SHP77 (cell line): ENCODE data around the gene JMY.
A peak's percentile ranks its signal among the peaks of the same experiment; 100 is the strongest.
"Not testable (repeated sequence)": the region's sequence is repeated elsewhere in the genome, so short reads cannot be mapped to it uniquely, and the experiment has no call there.

Experiments
- DNase-seq, 2 experiments: peaks; one replicate each; lab custom pipeline; 2025; lab: John Stamatoyannopoulos, UW

JMY gene

DNA sequence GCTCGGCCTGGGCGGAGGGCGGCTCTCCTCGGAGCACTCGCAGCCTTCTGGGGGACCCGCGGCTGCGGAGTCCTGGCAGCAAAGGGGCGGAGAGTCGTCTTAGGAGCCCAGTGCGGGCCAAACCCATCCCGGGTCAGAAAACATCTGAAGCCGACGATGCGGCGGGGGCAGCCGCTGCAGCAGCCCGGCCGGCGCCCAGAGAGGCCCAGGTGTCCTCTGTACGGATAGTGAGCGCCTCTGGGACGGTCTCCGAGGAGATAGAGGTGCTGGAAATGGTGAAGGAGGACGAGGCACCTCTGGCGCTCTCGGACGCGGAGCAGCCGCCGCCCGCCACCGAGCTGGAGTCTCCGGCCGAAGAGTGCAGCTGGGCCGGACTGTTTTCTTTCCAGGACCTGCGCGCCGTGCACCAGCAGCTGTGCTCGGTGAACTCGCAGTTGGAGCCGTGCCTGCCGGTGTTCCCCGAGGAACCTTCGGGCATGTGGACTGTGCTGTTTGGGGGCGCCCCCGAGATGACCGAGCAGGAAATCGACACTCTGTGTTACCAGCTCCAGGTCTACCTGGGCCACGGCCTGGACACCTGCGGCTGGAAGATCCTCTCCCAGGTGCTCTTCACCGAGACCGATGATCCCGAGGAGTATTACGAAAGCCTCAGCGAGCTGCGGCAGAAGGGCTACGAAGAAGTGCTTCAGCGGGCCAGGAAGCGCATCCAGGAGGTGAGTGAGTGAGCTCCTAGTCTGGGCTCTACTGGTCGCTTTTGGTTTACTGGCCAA is 1.2 kb downstream of the JMY start:
- peak; percentile 17 to 55 for DNase-seq

DNA sequence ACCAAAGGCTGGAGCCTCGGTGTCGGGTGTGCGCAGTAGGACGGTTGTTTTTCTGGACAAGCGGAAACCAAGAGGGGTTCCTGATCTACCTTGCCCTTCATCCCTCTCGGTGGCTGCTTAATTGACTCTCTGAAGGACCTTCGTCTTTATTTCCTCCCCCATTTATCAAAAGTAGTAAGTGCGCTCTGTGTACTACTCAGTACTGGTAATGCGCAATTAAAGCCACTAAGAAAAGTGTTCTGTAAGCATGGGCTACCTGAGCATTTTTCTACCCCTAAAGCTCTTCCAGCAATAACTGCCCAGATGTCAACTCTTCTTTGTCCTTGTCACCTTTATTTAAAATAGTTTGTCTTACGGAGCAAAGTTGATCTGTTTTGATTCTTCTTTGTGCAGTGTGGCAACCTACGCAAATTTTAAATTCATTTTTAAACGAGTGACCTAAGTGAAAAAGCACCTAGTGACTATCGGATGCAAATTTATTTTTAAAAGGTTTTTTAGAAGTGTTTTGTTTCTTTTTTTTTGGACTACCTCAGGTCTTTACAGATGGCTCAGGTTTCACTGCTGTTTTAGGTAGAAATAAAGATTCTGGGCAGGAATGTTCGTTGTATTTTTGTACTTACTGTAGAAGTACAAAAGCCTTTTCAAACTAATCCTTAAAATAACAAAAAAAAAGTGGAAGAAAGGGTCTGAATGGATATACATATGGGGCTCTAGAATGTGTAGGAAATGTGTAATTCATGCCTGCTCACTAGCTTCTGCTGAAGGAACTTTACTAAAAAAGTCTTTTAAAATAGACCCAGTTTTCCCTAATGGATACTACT is 2.0 kb downstream of the JMY start:
- no peak for DNase-seq

DNA sequence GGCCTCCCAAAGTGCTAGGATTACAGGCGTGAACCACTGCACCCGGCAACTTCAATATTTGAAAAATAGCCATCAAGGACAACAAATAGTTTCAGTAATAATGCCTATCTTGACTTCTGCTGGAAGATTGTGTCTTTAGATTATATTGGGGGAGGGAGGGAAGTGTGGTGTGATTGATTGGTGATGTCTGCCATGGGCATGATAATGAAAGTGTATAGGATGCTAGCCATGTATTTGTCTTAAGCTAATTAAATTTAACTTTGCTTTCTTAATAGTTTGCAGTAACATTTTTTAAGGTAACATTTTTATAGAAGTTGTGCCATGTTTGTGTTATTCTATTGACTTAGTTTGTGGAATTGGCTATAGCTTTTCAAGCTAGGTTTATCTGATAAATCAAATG is 4.6 kb downstream of the JMY start:
- no peak for DNase-seq

DNA sequence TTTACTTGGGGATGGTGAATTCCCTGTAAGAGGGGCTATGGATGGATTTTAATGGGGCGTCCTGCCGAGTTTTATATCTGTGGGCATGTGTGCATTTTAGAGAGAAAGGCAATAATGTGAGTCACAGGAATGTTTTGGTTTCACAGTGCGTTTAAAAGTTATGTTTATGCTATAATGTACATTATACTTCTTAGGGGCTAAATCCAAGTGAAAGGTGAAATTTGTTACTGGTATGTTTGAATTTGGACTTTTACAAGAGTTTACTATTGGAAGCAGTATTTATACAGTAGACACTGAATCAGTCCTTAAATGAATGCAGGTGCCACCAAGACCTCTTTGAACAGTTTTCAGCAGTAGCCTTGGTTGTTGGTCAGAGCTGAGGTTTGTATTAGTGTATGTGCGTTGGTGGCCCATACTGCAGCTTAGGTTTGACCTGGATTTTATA is 5.6 kb downstream of the JMY start:
- DNase-seq = no peak

DNA sequence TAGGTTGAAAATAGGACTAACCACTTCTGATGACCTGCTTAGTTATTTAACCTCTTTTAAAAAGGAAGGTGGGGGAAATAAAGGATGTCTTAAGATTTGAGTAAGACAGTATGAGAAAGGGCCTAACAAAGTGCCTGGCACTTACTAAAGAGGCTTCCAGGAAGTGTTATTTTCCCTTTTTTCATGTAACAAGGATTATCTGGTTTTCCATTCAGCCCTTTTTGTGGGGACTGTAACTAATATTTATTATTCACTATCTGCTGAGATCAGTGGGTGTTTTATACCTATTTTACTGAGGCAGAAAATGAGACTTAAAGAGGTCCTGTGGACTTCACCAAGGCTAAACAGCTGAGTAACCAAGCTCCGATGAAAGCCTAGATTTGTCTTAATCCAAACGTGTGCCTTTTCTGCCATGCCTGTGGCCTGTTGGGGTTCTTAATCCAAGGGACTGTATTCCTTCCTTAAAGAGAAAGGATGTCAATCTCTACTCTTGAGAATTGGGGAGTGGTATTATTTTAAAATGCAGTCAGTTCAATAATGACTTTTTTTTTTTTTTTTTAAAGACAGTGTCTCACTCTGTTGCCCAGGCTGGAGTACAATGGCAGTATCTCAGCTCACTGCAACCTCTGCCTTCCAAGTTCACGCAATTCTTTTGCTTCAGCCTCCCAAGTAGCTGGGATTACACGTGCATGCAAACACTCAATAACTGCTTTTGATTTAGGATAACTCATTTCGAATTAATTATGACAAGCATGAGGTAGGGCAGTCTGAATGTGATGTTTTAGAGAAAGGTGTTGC is 6.5 kb downstream of the JMY start:
- no peak for DNase-seq

DNA sequence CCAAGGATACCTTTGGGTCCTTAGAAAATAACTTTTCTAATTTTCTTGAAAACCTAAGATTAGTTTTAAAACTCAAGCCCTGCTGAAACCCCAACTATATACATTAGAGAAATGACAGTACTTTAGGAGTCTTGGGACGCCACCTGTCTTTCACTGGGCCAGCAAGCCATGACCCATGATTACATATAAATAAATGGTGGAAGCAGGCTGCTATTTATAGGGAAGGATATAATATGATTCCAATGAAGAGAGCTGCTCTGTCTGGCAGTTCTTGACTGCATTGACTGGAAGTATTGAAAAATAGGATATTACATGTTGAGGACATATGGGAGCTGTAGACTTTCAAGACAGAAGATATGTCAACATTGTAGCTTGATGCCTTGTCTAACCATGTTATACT is 7.3 kb downstream of the JMY start:
- no peak for DNase-seq

DNA sequence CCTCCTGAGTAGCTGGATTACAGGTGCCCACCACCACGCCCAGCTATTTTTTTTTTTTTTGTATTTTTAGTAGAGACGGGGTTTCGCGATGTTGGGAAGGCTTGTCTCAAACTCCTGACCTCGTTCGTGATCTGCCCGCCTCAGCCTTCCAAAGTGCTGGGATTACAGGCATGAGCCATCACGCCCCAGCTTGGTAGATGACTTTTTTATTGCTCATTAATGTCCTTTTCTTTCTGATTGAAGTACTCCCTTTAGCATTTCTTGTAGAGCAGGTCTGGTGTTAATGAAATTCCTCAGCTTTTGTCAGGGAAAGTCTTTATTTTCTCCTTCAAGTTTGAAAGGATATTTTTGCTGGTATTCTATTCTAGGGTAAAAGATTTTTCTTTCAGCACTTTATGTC is 18.1 kb downstream of the JMY start:
- not testable (repeated sequence) for DNase-seq

DNA sequence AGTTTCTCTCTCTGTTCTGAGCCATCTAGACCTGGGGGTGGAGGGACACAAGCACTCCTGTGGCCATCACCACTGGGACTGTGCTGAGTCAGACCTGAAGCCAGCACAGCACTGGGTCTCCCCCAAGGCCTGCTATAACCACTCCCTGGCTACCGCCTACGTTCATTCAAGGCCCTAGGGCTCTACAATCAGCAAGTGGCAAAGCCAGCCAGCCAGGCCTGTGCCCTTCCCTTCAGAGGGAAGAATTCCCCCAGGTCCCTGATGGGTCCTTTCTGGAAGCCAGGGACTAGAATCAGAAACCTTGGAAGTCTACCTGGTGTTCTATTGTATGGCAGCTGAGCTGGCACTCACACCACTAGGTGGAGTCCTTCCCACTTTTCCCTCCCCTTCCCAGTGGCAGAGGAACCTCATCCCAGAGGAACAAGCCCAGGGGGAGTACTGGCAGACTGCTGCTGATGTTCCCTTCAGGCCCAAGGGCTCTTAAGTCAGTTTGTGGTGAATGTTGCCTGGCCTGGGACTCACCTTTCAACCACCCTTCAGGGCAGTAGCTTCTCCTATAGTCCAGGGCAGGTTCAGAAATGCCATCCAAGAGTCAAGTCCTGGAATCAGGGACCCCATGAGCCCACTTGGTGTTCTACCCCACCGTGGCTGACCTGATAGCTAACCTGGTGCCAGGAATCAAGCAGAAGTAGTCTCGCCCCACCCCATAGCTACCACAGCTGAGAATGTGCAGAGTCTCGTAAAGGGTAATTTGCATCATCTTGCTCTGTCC is 20.0 kb downstream of the JMY start:
- DNase-seq = peak; percentile 6 to 29

DNA sequence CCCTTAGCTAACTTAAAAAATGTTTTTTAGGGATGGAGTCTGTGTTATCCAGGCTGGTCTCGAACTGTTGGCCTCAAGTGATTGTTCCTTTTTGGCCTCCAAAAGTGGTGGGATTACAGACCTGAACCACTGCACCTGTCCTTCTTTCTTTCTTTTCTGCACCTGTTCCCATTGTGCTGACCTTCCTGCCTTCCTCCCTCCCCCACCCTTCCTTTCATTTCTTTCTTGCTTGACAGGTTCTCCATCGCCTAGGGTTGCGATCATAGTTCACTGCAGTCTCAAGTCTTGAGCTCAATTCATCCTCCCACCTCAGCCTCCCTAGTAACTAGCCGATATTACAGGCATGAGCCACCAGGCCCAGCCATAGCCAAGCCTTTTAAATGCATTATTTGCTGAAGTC is 20.6 kb downstream of the JMY start:
- no peak for DNase-seq

DNA sequence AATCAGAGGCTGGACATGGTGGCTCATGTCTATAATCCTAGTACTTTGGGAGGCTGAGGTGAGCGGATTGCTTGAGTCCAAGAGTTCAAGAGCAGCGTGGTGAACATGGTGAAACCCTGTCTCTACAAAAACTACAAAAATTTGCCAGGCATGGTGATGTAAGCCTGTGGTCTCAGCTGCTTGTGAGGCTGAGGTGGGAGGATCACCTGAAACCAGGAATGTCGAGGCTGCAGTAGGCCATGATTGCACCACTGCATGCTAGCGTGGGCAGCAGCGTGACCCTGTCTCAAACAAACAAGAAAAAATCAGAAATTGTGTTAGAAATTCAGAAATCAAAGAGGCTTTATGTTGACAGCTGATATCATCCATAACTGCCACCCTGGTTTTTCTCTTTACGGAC is 21.4 kb downstream of the JMY start:
- DNase-seq = no peak

DNA sequence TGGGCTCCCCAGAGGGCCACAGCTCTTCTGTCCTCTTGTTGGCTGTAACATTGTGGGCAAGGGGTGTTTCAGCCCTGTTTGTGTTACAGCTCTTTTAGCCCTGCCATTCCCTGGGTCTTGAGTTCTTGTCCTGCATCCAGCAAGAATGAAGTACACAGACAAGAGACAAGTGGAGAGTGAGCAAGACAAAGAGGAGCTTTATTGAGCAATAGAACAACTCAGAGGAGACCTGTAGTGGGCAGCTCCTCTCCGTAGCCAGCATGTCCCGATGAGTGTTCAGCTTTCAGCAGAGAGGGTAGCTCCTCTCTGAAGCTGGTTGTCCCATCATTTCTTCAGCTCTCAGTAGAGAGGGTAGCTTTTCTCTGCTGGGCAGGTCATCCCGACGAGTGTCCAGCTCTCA is 22.9 kb downstream of the JMY start:
- DNase-seq = no peak

DNA sequence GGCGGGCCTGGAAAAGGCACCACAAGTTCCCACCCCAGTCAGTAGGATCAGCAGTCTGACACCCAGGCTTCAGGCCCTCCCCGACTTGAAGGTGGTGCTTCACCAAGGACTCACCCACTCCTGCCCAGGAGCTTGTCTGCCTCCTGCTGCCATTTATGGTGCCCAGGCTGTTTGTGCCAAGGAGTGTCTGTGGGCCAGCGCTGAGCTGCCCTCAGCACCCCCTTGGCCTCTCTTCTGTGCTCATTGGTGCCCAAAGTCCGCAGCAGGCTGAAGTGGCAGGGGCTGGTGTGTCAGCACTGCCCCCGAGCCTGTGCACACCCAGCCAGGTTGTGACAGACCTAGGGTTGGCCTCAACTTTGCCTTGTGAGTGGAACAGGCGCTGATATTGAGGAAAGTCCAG is 23.5 kb downstream of the JMY start:
- no peak for DNase-seq

DNA sequence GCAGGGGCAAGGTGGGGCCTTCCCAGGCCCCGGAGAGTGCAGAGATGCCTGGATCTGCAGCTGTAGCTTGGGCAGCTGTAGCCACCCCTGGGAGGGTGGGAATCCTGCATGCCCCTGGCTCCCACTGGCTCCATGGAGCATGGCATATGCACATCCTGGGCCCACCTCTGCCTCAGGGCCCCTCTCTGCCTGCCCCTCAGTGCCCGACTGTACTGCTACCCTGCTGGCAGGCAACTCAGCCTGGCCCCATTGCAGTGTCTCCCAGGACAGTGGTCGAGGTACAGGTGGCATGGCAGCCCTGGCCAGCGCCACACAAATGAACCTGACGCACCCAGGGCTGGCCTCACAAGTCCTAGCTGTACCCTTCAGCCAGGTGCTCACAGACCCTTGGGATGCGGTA is 23.9 kb downstream of the JMY start:
- DNase-seq = no peak

DNA sequence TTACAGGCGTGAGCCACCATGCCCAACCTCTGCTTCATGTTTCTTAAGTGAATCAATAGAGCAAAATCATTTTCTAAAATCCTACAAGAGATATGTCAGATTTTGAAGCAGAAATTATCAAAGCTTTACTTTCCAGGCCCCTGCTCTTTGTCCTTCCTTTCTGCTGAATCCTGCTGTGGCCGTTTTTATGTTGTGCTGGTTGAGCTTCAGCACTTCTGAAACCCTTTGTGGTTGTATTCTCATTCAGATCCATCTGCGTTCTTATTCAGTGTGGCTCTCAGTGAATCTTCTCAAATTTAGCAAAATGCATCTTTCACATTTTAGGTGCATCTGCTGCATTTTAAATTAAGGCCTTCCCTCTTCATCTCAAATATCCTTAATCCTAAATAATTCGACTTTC is 26.0 kb downstream of the JMY start:
- DNase-seq = no peak

DNA sequence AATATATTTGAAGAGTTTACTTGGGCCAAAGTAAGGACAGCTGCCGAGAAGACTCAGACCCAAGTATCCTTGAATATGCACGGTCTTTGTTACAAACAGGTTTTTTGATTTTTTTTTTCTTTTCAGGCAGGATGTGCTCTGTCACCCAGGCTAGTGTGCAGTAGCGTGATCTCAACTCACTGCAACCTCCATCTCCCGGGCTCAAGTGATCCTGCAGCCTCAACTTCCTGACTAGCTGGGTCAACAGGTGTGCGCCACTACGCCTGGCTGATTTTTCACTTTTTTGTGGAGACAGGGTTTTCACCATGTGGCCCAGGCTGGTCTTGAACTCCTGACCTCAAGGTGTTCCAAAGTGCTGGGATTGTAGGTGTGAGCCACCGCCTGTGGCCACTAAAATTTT is 27.4 kb downstream of the JMY start:
- no peak for DNase-seq

DNA sequence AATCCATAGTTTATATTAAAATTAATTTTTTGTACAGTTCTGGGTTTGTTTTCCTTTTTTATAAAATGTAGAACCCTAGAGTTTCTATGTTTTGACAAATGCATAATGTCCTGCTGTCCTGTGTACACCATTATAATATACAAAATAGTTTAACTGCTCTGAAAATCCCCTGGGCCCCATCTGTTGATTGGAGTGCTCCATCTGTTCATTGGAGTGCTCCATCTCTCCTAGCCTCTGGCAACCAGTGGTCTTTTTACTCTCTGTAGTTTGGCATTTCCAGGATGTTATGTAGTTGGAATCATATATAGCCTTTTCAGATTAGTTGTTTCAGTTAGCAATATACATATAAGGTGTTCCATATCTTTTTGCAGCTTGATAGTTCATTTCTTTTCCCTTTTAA is 31.2 kb downstream of the JMY start:
- no peak for DNase-seq

DNA sequence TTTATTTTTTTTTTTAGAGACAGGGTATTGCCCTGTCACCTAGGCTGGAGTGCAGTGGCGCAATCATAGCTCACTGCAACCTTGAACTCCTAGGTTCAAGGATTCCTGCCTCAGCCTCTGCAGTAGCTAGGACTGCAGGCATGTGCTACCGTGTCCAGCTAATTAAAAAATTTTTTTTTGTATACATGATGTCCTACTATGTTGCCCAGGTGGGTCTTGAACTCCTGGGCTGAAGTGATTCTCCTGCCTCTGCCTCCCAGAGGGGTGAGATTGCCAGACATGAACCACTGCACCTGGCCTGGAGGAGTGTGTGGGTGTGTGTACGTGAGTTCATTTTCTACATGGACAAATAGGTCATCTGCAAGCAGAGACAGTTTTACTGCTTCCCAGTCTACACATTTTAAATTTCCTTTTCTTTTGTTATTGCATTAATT is 33.8 kb downstream of the JMY start:
- DNase-seq = no peak

DNA sequence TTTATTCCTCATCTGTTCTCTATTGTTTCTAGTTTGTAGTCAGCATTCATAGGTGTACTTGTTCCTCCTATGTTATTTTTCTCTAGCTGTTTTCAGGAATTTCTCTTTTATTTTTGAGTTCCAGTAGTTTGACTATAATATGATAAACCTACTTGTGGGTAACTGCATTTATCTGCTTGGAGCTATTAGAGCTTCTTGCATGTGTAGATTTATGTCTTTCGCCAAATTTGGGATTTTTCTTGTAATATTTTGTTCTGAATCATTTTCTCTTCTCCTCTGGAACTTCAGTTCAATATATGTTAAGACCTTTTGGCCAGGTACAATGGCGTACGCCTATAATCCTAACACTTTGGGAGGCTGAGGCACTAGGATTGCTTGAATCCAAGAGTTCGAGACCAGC is 37.4 kb downstream of the JMY start:
- no peak for DNase-seq

DNA sequence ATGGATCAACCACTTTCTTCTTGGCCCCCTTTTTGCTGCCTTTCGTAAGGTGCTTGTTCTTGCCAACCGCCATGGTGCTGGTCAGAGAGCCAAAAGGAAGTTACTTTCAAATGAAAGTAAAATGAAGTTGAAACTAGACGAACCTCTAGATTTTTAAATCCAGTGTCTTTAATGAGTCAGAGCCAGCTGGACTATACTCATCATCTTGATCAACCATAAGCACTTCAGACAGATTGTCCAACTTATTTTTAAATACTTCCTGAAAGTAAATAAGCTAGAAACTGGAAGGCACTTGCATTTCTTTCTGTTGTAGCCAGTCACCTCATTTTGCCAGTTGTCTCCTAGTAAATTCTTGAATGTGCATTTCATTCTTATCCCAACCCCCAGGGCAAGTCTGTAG is 48.9 kb downstream of the JMY start:
- no peak for DNase-seq

DNA sequence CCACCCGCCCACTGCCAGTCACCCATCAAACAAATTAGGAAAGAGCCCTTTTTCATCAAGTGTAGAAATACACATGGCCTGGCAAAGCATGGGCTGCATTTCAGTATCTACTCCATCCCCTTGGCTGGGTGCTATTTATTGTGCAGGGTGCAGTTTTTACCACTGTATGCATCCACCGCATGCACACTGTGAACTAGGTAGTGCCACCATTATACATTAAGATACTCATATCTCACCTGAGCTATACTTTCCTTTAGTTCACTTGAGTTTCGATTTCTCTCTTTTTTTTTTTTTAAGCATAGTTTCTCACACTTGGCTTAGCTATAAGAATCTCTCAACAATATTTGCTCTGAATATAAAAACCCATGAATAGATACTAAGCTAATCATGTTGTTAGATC is 49.4 kb downstream of the JMY start:
- no peak for DNase-seq

DNA sequence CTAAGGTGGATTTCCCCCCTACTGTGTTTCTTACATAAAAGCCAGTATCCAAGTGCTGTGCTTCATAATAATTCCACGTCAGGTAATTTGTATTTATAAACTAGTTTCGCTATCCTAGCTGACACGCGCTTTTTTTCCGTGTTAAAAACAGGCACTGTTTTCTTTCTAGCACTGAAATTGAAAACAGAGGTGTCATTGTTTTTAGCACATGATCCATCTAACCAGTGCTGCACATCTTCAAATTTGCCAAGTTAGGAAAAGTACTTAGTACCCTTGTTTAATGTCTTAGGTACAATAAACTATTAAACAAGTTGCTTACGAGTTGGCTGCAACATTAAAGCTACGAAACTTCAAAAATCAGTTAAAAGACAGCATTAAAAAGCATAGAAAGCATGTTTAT is 49.9 kb downstream of the JMY start:
- no peak for DNase-seq

DNA sequence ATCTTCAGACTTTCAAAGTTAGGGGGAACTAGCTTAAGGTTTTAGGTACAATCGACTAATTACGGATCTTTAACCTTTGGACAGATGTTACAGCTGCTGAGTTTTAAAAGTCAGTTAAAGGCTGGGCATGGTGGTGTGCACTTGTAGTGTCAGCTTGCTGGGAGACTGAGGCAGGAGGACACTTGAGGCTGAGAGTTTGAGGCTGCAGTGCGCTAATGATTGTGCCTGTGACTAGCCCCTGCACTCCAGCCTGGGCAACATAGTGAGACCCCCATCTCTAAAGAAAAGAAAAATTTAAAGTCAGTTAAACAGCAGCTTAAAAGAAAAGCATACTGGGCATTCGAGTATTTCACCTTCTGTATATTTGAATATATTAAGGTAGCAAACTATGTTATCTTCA is 51.4 kb downstream of the JMY start:
- DNase-seq = no peak
